HG02943 (cell line): ENCODE data around the gene WDR93.
"Not testable (repeated sequence)": the region's sequence is repeated elsewhere in the genome, so short reads cannot be mapped to it uniquely, and the experiment has no call there.

Experiments used
- ATAC-seq: cut with Tn5 transposase; IDR thresholded peaks from one replicate; pipeline ENCODE4 v1.9.1; 2021; ENCODE audit warnings: mild to moderate bottlenecking, low read depth, moderate library complexity; ENCODE audit not compliant: unreplicated experiment

WDR93 gene

DNA sequence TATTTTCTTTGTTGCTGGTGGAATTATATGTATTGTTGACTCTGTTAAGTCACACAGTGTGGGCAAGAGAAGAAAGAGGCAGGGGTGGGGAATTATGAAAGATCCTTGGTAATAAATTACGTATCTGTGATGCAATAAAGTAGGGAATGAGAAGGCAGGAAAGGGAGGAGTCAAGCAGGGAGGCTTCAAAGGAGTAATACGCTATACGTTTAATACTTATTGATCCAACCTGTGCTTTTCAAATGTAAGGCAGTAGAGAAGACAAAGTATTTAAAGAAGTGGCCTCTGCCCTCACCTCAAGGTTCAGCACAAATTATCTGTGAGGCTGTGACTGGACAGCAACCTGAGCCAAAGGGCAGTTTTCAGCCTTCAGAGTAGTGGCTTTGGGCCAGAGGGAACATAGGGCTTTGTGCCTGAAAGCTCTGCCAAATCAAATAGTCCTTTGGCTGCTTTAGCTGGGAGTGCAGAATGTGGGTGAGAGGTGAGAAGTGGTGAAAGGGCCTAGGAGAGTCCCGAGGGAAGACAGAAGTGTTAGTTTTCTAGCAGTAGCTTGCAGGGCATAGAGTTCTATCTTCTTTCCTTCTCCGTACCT is 10.2 kb upstream of the WDR93 start:
- no peak for ATAC-seq

DNA sequence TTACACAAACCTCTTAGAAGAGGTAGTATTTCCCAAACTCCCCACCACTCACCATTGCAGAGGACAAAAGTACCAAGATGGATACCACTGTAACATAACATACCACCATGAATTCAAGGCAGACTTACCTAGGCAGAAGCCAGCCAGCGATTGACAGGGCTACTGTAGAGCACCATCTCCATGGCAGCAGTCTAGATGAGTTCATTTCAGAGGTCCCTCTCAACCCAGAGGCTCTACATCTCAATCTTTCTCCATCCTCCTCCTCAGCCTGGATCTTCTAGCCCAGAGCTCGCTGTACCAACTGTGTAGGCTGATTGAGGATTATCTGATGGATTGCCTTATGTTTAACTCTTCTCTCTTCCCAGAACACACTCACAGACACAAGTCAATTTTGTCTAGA is 9.5 kb upstream of the WDR93 start:
- ATAC-seq, result no peak

DNA sequence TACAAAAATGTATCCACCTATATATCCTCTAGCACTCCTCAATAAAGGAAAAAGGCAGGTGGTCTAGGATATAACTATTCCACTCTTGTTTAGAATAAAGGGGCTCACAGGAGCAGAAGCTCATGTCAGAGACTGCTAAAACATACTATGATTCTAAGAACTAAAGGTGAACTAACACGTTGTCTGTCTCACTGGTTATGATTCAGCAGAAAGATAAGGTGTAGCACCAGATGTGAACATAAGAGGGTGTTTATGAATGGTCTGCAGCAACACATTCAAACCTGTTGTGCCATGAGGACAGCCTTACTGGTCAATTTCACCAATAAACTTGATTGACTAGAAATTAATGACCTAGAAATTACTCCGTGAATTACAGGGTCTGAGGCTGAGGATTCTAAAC is 4.6 kb upstream of the WDR93 start:
- no peak for ATAC-seq

DNA sequence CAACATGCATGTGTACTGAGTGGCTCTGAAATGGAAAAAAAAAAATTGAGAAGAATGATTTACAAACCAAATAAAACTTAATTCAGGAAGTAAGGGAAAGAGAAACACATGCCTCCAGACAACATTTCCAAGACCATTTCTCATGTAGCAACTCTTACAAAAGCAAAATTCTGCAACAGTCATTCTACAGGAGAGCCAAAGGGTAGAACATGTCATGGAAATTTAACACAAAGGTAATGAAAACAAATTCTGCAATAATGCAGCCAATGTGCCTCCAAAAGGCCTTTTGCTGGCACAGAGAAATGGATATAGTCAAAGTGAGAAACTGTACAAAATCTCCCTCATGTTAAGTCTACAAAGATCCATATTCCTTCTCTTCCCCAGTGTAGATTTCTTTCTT is 4.1 kb upstream of the WDR93 start:
- ATAC-seq, result no peak

DNA sequence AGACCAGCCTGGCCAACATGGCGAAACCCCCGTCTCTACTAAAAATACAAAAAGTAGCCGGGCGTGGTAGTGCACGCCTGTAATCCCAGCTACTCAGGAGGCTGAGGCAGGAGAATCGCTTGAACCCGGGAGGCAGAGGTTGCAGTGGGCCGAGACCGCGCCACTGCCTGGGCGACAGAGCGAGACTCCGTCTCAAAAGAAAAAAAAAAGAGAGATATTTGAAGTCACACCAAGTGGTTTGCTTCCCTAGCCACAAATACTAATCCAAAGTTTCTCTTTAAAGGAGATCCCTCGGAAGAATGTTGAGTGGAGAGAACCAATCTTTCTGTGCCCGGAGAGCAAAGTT is 708 bp upstream of the WDR93 start:
- ATAC-seq, result not testable (repeated sequence)

DNA sequence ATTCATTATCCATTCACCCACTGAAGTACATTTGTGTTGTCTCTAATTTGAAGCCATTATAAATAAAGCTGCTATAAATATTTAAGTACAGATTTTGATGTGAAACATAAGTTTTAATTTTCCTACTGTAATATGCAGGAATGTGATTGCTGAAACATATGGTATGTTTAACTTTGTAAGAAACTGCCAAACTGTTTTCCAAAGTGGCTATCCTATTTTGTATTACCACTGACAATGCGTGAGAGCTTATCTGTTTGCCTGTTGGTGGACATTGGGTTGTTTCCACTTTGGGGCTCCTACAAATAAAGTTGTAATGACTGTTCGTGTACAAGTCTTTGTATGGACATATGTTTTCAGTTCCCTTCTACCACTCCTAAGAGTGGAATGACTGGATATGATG is 2.5 kb downstream of the WDR93 start:
- ATAC-seq, result no peak

DNA sequence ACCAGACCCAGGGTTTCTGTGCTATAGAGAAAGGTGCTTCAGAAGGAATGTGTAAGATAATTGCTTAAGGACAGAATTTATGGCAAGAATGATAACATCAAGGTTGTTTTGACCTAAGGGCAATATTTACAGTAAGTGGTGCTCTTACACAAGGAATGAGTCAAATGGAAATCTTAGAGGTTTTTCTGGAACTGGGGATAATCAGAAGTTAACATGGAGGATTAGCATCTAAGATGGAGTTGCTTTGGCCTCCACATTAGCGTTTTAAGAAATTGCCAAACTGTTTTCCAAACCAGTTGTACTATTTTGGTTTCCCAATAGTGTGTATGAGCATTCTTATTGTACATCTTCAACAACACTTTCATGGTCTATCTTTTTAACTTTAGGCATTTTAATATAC is 3.1 kb downstream of the WDR93 start:
- no peak for ATAC-seq

DNA sequence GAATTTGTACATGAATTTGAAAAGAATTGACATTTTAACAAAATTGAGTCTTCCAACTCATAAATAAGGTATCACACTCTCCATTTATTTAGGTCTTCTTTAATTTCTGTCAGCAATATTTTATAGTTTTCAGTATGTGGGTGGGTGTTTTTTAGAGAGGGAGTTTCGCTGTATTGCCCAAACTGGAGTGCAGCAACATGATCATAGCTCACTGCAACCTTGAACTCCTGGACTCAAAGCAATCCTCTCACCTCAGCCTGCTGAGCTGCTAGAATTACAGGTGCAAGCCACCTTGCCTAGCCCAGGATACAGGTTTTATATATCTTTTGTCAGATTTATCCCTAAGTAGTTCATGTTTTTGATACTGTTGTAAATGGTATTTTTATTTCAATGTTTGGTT is 4.6 kb downstream of the WDR93 start:
- no peak for ATAC-seq

DNA sequence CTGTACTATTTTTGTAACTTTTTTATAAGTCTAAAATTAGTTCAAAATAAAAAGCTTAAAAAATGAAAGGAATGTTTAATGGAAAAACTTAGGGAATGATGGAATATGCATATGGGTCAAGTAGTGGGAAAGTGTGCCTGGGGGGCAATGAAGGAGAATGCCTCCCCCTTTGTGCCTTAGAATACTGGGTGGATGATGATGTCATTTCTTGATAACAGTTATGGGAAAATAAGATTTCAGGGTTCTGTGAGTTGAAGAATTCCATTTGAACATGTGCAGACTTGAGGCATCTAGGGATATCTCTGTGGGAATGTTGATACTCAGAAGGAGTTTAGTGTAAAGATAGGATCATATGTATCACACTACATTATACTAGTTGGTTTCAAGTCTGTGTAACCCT is 13.8 kb downstream of the WDR93 start:
- no peak for ATAC-seq

DNA sequence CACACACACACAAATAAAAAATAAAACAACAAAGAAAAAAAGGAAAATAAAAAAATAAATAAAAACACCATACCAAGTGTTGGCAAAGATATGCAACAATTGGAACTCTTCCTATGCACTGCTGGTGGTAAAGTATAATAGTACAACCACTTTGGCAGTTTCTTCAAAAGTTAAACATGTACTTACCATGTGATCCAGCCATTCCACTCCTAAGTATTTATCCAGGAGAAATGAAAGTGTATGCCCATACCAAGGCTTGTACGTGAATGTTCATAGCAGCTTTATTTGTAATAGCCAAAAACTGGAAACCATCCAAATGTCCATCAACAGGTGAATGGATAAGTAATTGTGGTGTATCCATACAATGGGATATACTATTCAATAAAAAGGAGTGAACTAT is 17.0 kb downstream of the WDR93 start:
- ATAC-seq, result no peak

DNA sequence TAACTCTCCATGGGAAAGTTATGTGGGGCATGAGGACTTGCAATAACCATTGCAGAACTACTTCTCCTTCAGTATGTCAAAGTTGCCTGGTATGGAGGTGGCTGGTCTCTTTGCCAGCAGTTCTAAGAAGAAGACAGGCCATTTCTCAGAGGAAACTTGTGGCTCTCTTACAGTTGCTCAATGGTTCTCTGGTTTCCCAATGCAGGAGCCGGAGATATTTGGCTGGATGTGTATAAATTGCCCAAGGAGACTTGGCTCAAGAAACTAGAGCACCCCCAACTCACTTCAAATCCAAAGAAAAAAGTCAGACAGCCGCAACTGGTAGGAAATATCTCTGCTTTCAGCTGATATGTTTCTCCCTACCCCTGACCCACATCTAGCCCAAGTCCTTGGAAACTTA is 24.2 kb downstream of the WDR93 start:
- ATAC-seq, result no peak

DNA sequence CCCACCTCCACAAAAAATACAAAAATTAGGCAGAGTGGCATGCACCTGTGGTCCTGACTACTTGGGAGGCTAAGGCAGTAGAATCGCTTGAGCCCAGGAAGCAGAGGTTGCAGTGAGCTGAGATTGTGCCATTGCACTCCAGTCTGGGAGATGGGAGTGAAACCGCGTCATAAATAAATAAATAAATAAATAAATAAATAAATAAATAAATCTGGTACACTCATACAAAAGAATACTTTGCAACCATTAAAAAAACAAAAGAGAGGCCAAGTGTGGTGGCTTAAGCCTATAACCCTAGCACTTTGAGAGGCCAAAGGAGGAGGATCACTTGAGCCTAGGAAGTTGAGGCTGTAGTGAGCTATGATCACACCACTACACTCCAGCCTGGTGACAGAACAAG is 32.4 kb downstream of the WDR93 start:
- ATAC-seq, result no peak

DNA sequence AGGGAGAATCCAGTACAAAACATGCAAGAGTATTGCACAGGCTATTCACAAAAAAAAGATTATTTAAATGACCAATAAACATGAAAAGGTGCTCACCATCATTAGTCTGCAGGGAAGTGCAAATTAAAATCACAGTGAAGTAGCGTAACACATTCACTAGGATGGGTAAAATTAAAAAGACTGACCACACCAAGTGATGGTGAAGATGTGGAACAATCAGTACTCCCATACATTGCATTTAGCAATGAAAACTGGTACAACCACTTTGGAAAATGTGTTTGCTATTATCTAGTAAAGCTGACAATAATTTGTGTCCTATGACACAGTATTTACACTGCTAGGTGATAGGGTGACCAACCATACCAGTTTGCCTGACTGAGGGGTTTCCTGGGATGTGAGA is 34.0 kb downstream of the WDR93 start:
- ATAC-seq, result no peak

DNA sequence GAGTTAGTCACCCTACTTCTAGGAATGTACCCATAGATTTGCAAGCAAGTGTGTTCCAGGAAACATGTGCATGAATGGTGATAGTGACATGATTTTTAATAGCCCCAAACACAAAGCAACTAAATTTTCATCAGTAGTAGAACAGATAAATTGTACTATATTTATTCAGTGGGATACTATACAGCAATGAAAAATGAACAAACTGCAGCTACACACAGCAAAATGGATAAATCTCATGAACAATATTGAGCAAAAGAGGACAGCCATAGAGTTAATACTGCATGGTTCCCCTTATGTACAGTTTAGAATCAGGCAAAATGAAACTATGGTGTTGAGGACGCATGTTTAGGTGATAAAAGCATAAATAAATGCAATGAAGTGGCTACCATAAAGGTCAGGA is 34.5 kb downstream of the WDR93 start:
- no peak for ATAC-seq

DNA sequence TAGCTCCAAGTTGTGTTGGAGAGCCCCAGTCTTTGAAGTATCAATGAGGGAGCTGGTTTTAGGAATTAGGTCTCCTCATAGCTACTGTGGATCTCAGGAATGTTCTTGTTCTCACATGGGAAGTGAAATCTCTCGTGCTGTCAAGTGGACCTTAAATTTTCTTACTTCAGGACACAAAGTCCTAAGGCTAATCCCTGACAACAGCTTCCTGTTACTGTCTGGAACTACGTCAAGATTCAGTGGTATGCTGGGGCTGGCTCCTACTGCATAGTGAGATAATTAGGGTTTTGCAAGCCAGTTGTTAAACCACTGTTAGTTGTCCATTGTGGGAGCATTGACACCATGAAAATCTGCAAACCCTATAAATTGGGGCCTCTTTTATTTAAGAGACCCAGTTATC is 37.6 kb downstream of the WDR93 start:
- no peak for ATAC-seq

DNA sequence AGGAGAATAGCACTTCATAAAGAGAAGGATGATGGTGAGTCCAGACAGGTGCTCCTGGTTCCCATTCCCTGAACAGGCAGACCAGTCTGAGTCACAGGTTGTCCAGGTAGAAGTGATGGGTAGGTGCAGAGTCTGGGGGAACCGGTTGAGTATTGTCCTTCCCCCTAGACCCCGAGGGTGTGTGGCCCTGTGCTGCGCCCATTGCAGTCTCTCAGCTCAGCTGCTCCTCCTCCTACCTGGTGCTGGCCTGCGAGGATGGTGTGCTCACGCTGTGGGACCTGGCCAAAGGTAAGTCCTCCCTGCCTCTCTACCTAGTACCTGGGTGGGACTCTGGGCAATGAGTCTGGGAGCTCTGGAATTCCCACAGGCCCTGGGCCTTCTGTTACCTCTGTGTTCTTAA is 40.7 kb downstream of the WDR93 start:
- ATAC-seq, result no peak

DNA sequence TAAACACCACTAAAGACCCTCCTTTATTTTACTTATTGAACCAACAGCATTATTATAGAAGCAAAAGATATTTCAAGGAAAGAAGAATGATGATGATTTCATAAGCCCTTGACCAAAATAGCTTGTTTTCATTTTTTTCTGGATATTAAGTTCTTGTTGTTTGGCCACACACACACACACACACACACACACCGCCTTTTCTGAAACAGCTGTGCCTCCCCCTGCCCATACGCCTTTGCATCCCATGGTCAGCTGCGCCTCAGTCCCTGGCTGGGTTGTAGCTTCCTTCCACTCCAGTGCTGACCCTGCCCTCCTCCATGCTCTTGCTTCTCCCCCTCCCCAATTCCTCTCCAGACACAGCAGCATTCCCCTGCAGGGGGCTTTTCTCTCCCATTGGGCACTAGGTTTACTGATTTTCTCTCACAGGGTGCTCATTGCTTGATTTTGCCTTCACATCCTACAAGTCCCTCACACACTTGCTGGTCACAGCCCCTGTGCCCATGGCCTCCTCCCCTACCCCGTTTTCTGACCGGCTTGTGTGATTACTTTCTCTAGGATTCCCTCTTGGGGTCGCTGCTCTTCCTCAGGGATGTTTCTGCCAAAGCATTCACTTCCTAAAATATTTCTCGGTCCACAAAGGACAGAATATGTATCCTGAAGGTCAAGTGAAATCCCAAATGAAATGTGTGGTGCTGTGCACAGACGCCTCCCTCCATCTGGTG is 42.0 kb downstream of the WDR93 start:
- no peak for ATAC-seq

DNA sequence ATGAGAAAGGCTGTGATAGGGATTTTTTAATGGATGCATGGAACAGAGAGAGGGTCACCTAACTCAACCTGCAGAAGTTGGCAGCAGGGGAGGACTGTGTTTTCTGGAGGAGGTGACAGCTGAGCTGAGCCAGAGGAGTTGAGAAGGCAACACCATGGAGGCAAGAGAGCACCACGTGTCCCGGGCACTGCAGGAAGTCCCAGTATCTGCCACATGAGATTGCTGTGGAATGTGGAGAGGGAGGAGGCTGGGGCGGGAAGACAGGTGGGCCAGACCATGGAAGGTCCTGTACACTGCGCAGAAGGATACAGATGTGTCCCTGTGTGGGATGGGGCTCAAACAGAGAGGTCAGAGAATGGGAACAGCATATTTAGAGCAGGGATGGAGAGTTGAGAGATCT is 45.2 kb downstream of the WDR93 start:
- no peak for ATAC-seq

DNA sequence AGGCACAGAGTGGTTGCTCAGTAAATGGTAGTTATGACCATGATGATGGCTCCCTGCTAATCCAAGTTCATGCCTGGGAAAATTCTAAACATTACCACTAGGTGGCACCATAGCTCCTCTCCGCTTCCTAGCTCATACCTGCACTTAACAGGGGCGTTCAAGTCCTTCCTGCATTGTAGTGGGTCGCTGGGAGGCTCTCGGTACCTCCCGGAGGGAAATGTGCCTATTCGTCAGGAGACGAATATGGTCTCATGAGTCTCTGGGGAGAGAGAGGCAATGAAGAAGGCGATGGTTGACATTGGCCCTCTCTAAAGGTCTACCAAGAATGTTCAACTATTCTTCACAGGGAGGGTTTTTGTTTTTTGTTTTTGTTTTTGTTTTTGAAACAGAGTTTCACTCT is 49.5 kb downstream of the WDR93 start:
- ATAC-seq, result no peak

DNA sequence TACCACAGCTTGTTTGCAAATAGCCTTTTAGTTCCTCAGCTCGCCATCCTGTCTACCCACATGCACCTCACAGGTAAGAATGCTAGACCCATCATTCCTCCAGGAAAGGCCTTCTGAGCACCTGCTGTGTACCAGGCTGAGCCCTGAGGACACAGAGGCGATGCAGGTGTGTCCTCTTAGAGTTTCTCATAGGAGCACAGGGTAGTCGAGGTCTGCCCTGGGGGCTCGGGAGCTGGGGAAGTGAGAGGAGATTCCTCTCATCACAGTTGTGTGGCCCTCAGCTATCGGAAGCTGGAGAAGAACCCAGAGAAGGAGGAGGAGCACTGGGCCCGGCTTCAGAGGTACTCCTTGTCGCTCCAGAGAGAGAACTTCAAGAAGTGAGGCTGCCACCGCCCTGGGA is 52.4 kb downstream of the WDR93 start:
- no peak for ATAC-seq

DNA sequence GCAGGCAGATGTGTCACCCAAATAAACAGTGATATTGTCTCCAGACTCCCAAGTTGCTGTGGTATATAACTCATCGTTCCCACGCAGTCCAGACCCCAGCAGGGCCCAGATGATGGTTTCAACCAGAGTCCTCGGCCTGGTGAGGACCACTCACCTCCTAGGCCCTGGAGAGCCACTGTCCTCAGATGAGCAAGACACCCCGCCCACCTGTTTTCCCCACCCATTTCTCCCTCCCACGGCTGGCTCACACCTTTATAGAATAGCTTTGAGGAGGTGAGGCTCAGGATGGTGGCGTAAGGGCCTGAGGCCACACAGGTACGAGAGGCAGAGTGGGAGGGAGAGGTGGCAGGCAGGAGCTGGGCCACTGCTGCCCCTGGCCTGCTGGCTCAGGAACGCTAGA is 53.0 kb downstream of the WDR93 start:
- no peak for ATAC-seq

DNA sequence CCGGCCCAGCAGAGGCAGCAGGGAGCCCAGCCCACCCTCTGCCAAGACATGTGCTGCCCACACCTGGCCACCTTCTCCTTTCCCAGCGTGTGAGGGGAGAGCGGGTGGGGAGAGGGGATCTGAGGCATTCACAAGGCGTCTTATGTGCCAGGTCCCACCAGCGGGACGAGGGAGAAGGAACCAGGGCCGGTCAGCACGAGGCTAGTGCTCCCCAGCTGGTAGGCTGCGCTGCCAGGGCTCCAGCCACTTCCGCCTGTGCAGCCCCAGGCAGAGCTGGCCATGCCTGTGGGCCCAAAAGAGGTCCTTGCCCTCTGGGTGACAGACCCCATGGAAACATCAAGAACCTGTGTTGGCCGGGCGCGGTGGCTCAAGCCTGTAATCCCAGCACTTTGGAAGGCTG is 54.5 kb downstream of the WDR93 start:
- ATAC-seq, result no peak

DNA sequence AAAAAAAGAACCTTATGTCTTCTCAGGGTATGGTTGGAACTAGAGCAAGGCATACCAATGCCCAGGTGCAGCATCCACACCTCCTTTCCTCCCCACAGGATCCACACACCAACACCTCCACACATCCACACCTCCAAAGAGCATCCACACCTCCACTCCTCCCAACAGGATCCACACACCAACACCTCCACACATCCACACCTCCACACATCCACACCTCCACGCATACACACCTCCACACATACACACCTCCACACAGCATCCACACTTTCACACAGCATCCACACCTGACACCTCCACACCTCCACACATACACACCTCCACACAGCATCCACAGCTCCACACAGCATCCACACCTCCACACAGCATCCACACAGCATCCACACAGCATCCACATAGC is 55.2 kb downstream of the WDR93 start:
- ATAC-seq, result no peak
